ENCODE data around the gene VWA5A.

DNA sequence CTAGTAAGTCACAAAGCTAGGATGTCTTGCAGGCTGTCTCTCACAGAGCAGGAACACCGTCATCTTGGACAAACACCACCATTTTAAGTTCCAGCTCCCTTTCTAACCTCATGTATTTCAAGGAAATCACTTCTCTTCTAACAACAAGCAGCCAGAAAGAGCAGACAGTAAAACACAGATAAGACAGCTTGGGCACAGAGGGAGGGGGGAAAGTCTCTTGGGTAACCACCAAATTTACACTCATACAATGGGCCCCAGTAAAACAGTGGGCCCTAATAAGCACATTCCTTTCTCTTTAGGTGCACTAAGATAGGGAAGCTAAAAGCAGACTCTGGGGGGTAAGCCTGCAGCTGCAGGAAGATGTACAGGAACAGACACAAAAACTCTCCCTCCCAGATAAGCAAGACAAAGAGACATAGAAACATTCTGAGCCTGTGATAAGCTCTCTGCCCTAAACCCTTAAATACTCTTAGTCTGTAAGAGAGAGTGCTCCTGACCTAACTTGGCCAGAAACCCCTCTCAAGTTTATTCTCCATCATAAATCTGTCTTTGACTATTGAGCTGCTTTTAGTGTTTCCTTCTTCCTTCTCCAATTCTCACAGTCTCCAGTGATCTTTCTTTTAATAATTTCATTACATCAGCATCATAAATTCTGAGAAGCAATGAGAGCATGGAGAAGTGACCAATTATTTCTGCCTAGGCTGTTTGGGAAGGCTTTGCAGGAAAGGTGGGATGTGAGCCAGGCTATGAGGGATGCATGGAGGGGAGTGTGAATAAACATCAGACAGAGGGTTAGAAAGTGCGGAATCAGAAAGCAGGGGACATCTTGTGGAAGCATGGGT is 75.3 kb downstream of the VWA5A start:
- TF ChIP-seq NFRKB (IDR thresholded peaks at IDR 0.05; ENCODE audit: low read depth) (no peak), PHF21A (IDR thresholded peaks at IDR 0.05; ENCODE audit: borderline replicate concordance, low read depth) (0 out of 2 replicates have a peak, but pooled peaks have one; percentile 32), ZNF699 (CRISPR knock-in tag; IDR thresholded peaks at IDR 0.05; ENCODE audit: insufficient replicate concordance) (no peak), SMC3 (conservative IDR thresholded peaks at IDR 0.05; ENCODE audit: insufficient read depth, low read depth, low read length) (no peak), ZFP30 (CRISPR knock-in tag; IDR thresholded peaks at IDR 0.05; ENCODE audit: borderline replicate concordance) (no peak), NR1H2 (CRISPR knock-in tag; IDR thresholded peaks at IDR 0.05) (no peak)
- TF ChIP-seq, protein P1, sequence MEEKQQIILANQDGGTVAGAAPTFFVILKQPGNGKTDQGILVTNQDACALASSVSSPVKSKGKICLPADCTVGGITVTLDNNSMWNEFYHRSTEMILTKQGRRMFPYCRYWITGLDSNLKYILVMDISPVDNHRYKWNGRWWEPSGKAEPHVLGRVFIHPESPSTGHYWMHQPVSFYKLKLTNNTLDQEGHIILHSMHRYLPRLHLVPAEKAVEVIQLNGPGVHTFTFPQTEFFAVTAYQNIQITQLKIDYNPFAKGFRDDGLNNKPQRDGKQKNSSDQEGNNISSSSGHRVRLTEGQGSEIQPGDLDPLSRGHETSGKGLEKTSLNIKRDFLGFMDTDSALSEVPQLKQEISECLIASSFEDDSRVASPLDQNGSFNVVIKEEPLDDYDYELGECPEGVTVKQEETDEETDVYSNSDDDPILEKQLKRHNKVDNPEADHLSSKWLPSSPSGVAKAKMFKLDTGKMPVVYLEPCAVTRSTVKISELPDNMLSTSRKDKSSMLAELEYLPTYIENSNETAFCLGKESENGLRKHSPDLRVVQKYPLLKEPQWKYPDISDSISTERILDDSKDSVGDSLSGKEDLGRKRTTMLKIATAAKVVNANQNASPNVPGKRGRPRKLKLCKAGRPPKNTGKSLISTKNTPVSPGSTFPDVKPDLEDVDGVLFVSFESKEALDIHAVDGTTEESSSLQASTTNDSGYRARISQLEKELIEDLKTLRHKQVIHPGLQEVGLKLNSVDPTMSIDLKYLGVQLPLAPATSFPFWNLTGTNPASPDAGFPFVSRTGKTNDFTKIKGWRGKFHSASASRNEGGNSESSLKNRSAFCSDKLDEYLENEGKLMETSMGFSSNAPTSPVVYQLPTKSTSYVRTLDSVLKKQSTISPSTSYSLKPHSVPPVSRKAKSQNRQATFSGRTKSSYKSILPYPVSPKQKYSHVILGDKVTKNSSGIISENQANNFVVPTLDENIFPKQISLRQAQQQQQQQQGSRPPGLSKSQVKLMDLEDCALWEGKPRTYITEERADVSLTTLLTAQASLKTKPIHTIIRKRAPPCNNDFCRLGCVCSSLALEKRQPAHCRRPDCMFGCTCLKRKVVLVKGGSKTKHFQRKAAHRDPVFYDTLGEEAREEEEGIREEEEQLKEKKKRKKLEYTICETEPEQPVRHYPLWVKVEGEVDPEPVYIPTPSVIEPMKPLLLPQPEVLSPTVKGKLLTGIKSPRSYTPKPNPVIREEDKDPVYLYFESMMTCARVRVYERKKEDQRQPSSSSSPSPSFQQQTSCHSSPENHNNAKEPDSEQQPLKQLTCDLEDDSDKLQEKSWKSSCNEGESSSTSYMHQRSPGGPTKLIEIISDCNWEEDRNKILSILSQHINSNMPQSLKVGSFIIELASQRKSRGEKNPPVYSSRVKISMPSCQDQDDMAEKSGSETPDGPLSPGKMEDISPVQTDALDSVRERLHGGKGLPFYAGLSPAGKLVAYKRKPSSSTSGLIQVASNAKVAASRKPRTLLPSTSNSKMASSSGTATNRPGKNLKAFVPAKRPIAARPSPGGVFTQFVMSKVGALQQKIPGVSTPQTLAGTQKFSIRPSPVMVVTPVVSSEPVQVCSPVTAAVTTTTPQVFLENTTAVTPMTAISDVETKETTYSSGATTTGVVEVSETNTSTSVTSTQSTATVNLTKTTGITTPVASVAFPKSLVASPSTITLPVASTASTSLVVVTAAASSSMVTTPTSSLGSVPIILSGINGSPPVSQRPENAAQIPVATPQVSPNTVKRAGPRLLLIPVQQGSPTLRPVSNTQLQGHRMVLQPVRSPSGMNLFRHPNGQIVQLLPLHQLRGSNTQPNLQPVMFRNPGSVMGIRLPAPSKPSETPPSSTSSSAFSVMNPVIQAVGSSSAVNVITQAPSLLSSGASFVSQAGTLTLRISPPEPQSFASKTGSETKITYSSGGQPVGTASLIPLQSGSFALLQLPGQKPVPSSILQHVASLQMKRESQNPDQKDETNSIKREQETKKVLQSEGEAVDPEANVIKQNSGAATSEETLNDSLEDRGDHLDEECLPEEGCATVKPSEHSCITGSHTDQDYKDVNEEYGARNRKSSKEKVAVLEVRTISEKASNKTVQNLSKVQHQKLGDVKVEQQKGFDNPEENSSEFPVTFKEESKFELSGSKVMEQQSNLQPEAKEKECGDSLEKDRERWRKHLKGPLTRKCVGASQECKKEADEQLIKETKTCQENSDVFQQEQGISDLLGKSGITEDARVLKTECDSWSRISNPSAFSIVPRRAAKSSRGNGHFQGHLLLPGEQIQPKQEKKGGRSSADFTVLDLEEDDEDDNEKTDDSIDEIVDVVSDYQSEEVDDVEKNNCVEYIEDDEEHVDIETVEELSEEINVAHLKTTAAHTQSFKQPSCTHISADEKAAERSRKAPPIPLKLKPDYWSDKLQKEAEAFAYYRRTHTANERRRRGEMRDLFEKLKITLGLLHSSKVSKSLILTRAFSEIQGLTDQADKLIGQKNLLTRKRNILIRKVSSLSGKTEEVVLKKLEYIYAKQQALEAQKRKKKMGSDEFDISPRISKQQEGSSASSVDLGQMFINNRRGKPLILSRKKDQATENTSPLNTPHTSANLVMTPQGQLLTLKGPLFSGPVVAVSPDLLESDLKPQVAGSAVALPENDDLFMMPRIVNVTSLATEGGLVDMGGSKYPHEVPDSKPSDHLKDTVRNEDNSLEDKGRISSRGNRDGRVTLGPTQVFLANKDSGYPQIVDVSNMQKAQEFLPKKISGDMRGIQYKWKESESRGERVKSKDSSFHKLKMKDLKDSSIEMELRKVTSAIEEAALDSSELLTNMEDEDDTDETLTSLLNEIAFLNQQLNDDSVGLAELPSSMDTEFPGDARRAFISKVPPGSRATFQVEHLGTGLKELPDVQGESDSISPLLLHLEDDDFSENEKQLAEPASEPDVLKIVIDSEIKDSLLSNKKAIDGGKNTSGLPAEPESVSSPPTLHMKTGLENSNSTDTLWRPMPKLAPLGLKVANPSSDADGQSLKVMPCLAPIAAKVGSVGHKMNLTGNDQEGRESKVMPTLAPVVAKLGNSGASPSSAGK (IDR thresholded peaks at IDR 0.05) = peak; percentile 8; the same call in 1 of the 2 replicates
- TF ChIP-seq, protein P2, sequence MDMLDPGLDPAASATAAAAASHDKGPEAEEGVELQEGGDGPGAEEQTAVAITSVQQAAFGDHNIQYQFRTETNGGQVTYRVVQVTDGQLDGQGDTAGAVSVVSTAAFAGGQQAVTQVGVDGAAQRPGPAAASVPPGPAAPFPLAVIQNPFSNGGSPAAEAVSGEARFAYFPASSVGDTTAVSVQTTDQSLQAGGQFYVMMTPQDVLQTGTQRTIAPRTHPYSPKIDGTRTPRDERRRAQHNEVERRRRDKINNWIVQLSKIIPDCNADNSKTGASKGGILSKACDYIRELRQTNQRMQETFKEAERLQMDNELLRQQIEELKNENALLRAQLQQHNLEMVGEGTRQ (CRISPR knock-in tag; IDR thresholded peaks at IDR 0.05) = no peak

Data from K562 (cell line).